ENCODE results near the gene ARHGEF10L.

Gene ARHGEF10L

DNA sequence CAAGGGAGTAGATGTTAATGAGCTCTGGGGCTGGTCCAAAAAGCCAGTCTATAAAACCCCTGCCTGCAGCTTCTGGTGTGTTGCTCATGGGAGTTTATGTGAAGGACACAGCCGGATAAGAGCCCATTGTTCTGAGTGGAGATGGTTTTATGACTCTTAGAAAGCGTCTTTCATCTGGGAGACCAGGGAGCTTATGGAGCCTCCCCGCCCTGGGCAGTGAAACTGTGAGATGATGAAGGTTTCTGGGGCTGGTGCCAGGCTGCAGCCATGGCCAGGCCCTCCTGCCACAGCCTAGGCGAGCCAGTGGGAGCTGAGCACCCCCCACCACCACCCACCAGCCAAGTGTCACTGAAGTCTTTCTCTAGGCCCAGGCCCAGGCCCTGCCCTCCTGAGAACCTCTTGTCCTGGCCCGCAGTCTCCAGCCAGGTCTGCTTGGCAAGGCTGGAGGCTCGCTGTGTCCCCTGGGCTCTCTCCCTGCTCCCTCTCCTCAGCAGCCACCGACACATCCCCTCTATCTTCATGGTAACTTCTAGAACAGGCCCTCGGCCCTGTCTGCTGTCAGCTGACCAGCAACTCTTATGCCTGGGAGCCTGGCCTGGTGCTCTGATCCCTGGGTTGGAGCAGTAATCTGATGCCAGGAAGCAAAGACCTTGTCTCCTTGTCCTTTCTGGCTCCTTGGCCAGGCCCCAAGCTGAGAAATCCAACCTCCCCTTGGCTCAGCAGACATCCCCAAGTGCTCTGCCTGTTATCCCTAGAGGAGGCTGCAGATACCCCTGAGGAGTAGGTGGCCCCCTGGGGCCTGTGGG lies 7.6 kb upstream of the ARHGEF10L start (continued):
- TF ChIP-seq, protein P1, sequence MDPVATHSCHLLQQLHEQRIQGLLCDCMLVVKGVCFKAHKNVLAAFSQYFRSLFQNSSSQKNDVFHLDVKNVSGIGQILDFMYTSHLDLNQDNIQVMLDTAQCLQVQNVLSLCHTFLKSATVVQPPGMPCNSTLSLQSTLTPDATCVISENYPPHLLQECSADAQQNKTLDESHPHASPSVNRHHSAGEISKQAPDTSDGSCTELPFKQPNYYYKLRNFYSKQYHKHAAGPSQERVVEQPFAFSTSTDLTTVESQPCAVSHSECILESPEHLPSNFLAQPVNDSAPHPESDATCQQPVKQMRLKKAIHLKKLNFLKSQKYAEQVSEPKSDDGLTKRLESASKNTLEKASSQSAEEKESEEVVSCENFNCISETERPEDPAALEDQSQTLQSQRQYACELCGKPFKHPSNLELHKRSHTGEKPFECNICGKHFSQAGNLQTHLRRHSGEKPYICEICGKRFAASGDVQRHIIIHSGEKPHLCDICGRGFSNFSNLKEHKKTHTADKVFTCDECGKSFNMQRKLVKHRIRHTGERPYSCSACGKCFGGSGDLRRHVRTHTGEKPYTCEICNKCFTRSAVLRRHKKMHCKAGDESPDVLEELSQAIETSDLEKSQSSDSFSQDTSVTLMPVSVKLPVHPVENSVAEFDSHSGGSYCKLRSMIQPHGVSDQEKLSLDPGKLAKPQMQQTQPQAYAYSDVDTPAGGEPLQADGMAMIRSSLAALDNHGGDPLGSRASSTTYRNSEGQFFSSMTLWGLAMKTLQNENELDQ (tag by site-specific recombination; IDR thresholded peaks at IDR 0.05; ENCODE audit: low read depth) = no peak
- TF ChIP-seq GLIS2 (tag by site-specific recombination; IDR thresholded peaks at IDR 0.05) (peak; percentile 39; the same call in 1 of the 2 replicates), ZBTB8A (tag by site-specific recombination; IDR thresholded peaks at IDR 0.05) (peak; percentile 27; the same call in 1 of the 2 replicates), ZFHX2 (tag by site-specific recombination; conservative IDR thresholded peaks at IDR 0.05) (peak; percentile 65), ZNF830 (tag by site-specific recombination; IDR thresholded peaks at IDR 0.05; ENCODE audit: low read depth) (no peak), ZNF18 (tag by site-specific recombination; IDR thresholded peaks at IDR 0.05) (no peak), HIC1 (tag by site-specific recombination; IDR thresholded peaks at IDR 0.05) (no peak), ZNF391 (tag by site-specific recombination; IDR thresholded peaks at IDR 0.05; ENCODE audit: borderline replicate concordance, low read depth) (no peak), ZNF596 (tag by site-specific recombination; IDR thresholded peaks at IDR 0.05) (no peak), KLF17 (tag by site-specific recombination; IDR thresholded peaks at IDR 0.05) (peak; percentile 84), ZSCAN30 (tag by site-specific recombination; IDR thresholded peaks at IDR 0.05) (peak; percentile 93), ZBTB17 (tag by site-specific recombination; IDR thresholded peaks at IDR 0.05) (peak; percentile 92), WT1 (tag by site-specific recombination; IDR thresholded peaks at IDR 0.05) (peak; percentile 68), BCL11A (tag by site-specific recombination; IDR thresholded peaks at IDR 0.05; ENCODE audit: low read depth) (no peak), EGR2 (tag by site-specific recombination; IDR thresholded peaks at IDR 0.05; ENCODE audit: low read depth) (peak; percentile 48; the same call in 1 of the 2 replicates), FEZF1 (tag by site-specific recombination; IDR thresholded peaks at IDR 0.05) (peak; percentile 73)

DNA sequence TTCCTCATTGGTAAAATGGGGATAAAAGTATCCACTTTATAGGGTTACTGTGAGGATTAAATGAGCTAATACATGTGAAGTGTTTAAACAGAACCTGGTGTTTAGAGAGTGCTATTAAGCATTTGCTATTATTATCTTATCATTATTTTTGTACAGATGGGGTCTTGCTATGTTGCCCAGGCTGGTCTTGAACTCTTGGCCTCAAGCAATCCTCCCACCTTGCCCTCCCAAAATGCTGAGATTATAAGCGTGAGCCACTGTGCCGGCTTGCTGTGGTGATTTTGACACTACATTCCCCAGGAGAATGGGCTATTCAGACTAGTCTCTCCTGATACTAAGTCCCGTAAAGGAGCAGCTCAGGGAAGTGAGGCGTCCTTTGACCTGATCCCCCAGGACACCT lies 6.3 kb upstream of the ARHGEF10L start:
- ChIA-PET POLR2A (no interaction called here), CTCF (interaction anchor here (2.7 kb wide), 1 partner anchor 31 kb away, joined by 20 read pairs; no protein-coding TSS in a partner anchor)
- no peaks in the 10 kb centered on the region for H3K36me3 ChIP-seq (ENCODE audit: control insufficient read depth in 2 of 2, insufficient read depth in 1 of 2, low read length in 2 of 2)
- no peak overlapping the region for H3K4me3 ChIP-seq (ENCODE audit: low read depth, low read length)
- H3K27ac ChIP-seq (ENCODE audit: extremely low read depth, low read depth, low read length) = no peak overlapping the region
- TF ChIP-seq ZNF121 (tag by site-specific recombination; IDR thresholded peaks at IDR 0.05) (peak; percentile 92), SCRT2 (tag by site-specific recombination; IDR thresholded peaks at IDR 0.05) (peak; percentile 18; the same call in 1 of the 2 replicates), ZNF10 (tag by site-specific recombination; IDR thresholded peaks at IDR 0.05) (no peak), ZNF280D (tag by site-specific recombination; IDR thresholded peaks at IDR 0.05) (no peak), ZNF664 (tag by site-specific recombination; IDR thresholded peaks at IDR 0.05) (peak; percentile 64; the same call in 1 of the 2 replicates)
- TF ChIP-seq, protein P2, sequence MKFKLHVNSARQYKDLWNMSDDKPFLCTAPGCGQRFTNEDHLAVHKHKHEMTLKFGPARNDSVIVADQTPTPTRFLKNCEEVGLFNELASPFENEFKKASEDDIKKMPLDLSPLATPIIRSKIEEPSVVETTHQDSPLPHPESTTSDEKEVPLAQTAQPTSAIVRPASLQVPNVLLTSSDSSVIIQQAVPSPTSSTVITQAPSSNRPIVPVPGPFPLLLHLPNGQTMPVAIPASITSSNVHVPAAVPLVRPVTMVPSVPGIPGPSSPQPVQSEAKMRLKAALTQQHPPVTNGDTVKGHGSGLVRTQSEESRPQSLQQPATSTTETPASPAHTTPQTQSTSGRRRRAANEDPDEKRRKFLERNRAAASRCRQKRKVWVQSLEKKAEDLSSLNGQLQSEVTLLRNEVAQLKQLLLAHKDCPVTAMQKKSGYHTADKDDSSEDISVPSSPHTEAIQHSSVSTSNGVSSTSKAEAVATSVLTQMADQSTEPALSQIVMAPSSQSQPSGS (tag by site-specific recombination; IDR thresholded peaks at IDR 0.05; ENCODE audit: low read depth) = no peak
- H3K9me3 ChIP-seq (ENCODE audit: control insufficient read depth, insufficient read depth, low read depth, low read length) = no peaks in the 10 kb centered on the region
- no peaks in the 10 kb centered on the region; the same call in 1 of the 2 replicates for H3K4me1 ChIP-seq (ENCODE audit: control insufficient read depth, insufficient read depth, low read length)
